ENCODE data around the gene ARHGAP44. TPM values are rescaled to one million over a fixed set of nuclear protein-coding genes. Genes with fewer than 3 reads are reported as not detected.

Gene ARHGAP44
- total RNA-seq, 1 experiment from 2014 or later, result 7.3 TPM

GRCh38 chr17:12979246-12979645, 189.9 kb downstream of the ARHGAP44 start:
- Histone ChIP-seq H3K36me3 (ENCODE audit: control insufficient read depth in 1 of 2, insufficient read depth in 2 of 2, low read length in 2 of 2) (no peaks in the 10 kb centered on the region), H3K27me3 (ENCODE audit: insufficient read depth, low read length) (no peaks in the 10 kb centered on the region), H3K9ac (ENCODE audit: low read length) (no peak overlapping the region), H3K27ac (ENCODE audit: low read depth, low read length) (no peak overlapping the region), H3K4me2 (ENCODE audit: low read length) (no peak overlapping the region), H4K20me1 (ENCODE audit: insufficient read depth) (no peaks in the 10 kb centered on the region), H3K4me1 (ENCODE audit: control insufficient read depth in 1 of 2, insufficient read depth in 2 of 2, low read length in 2 of 2) (no peaks in the 10 kb centered on the region), H3K4me3 (replicated peaks in 1 of 2; ENCODE audit: low read depth in 1 of 2, low read length in 2 of 2) (no peak overlapping the region), H3K9me2 (ENCODE audit: insufficient read depth) (no peaks in the 10 kb centered on the region), H3K79me2 (ENCODE audit: insufficient read depth, low read length) (no peaks in the 10 kb centered on the region), H3K9me3 (ENCODE audit: control insufficient read depth in 1 of 2, insufficient read depth in 1 of 2, low read depth in 1 of 2, low read length in 2 of 2) (no peaks in the 10 kb centered on the region), H2AFZ (ENCODE audit: low read depth, low read length, poor library complexity, severe bottlenecking) (no peak overlapping the region)
- TF ChIP-seq CEBPB (IDR thresholded peaks at IDR 0.05; ENCODE audit: low read depth) (no peak), ZFX (IDR thresholded peaks at IDR 0.05) (no peak), RAD21 (IDR thresholded peaks at IDR 0.05; ENCODE audit: low read depth) (no peak), YY1 (IDR thresholded peaks at IDR 0.05; ENCODE audit: extremely low read depth, insufficient replicate concordance, low read depth, low read length) (no peak), SIN3A (IDR thresholded peaks at IDR 0.05; ENCODE audit: low read depth) (no peak), ATF3 (IDR thresholded peaks at IDR 0.05) (no peak), ZNF274 (IDR thresholded peaks at IDR 0.05; ENCODE audit: low read depth, low read length) (no peak), ZBTB33 (IDR thresholded peaks at IDR 0.05; ENCODE audit: extremely low read depth, insufficient replicate concordance, low read length) (no peak)
- ChIA-PET POLR2A (no interaction called here), RAD21 (ENCODE audit: low non-redundant PET in 1 of 2, low total read pairs in 2 of 2, uncharacterized antibody in 2 of 2, unreplicated experiment in 2 of 2) (no interaction called here), CTCF (no interaction called here)
- no peak for DNase-seq (ENCODE audit: low read depth, low spot score)
- ATAC-seq, result no peak
- intact Hi-C loops (cut with micrococcal nuclease), result no loop called here
- BruUV-seq (replicated peaks), result no TSS peak
